Measurements from ENCODE around the gene NSG1. TPM values are rescaled to one million over a fixed set of nuclear protein-coding genes. Genes with fewer than 3 reads are reported as not detected.

Gene NSG1
- total RNA-seq, 3 donors from 2014 or later (not counting 1 experiment from before 2014, with no cell fraction given), result 1.2 to 5.8 TPM; not detected in 1

- Histone ChIP-seq H3K27ac (ENCODE audit: low read length) (no peak overlapping the region), H3K9me3 (ENCODE audit: control insufficient read depth, insufficient read depth, low read length) (no peaks in the 10 kb centered on the region), H3K4me1 (ENCODE audit: control insufficient read depth, insufficient read depth, low read length) (peaks cover 3% of the 10 kb centered on the region), H3K36me3 (ENCODE audit: control insufficient read depth, insufficient read depth, low read length) (peaks cover 18% of the 10 kb centered on the region), H3K27me3 (ENCODE audit: control insufficient read depth, insufficient read depth, low read length) (no peaks in the 10 kb centered on the region), H3K4me3 (ENCODE audit: low read length) (no peak overlapping the region)
- 98% methylated on average over 18 of the region's 19 CpGs for WGBS (ENCODE audit: insufficient coverage)
- no peak overlapping the region for H3K27ac Mint-ChIP-seq
- no peaks in the 10 kb centered on the region for H3K9me3 Mint-ChIP-seq
- no peaks in the 10 kb centered on the region for H3K4me1 Mint-ChIP-seq
- no peak overlapping the region for H3K4me3 Mint-ChIP-seq
- TF ChIP-seq CTCF (IDR thresholded peaks at IDR 0.05), result no peak
- no peaks in the 10 kb centered on the region for H3K27me3 Mint-ChIP-seq (ENCODE audit: low read depth in 2 of 2)
- no peaks in the 10 kb centered on the region for H3K36me3 Mint-ChIP-seq
- intact Hi-C loops (cut with micrococcal nuclease), result no loop called here
- ATAC-seq, result no peak
- no peak for DNase-seq
Observed at GRCh38 chr4:4415107-4415805, 28.4 kb downstream of the NSG1 start.

GRCh38 chr4:4415806-4416805, 29.2 kb downstream of the NSG1 start:
- no peaks in the 10 kb centered on the region for H3K36me3 Mint-ChIP-seq
- TF ChIP-seq CTCF (IDR thresholded peaks at IDR 0.05), result no peak
- H3K9me3 Mint-ChIP-seq, result no peaks in the 10 kb centered on the region
- no peak overlapping the region for H3K4me3 Mint-ChIP-seq
- peaks cover 26% of the 10 kb centered on the region for H3K36me3 ChIP-seq (ENCODE audit: control insufficient read depth, insufficient read depth, low read length)
- H3K4me3 ChIP-seq (ENCODE audit: low read length), result no peak overlapping the region
- ATAC-seq, result no peak
- no peaks in the 10 kb centered on the region for H3K27me3 Mint-ChIP-seq (ENCODE audit: low read depth in 2 of 2)
- H3K27ac Mint-ChIP-seq, result no peak overlapping the region
- H3K4me1 Mint-ChIP-seq, result no peaks in the 10 kb centered on the region
- intact Hi-C loops (cut with micrococcal nuclease), result no loop called here
- no peaks in the 10 kb centered on the region for H3K27me3 ChIP-seq (ENCODE audit: control insufficient read depth, insufficient read depth, low read length)
- no peak for DNase-seq
- WGBS (ENCODE audit: insufficient coverage), result 98% methylated on average over 27 of the region's 27 CpGs
- H3K9me3 ChIP-seq (ENCODE audit: control insufficient read depth, insufficient read depth, low read length), result no peaks in the 10 kb centered on the region
- H3K27ac ChIP-seq (ENCODE audit: low read length), result no peak overlapping the region
- H3K4me1 ChIP-seq (ENCODE audit: control insufficient read depth, insufficient read depth, low read length), result peaks cover 3% of the 10 kb centered on the region

- H3K36me3 ChIP-seq (ENCODE audit: control insufficient read depth, insufficient read depth, low read length), result peaks cover 31% of the 10 kb centered on the region
- peaks cover 3% of the 10 kb centered on the region for H3K4me1 ChIP-seq (ENCODE audit: control insufficient read depth, insufficient read depth, low read length)
- peaks cover 7% of the 10 kb centered on the region for H3K36me3 Mint-ChIP-seq
- no peaks in the 10 kb centered on the region for H3K27me3 Mint-ChIP-seq (ENCODE audit: low read depth in 2 of 2)
- H3K4me3 ChIP-seq (ENCODE audit: low read length), result no peak overlapping the region
- 97% methylated on average over 11 of the region's 11 CpGs for WGBS (ENCODE audit: insufficient coverage)
- no peaks in the 10 kb centered on the region for H3K27me3 ChIP-seq (ENCODE audit: control insufficient read depth, insufficient read depth, low read length)
- DNase-seq (no peak), ATAC-seq (no peak)
- no peaks in the 10 kb centered on the region for H3K9me3 ChIP-seq (ENCODE audit: control insufficient read depth, insufficient read depth, low read length)
- intact Hi-C loops (cut with micrococcal nuclease), result no loop called here
- no peaks in the 10 kb centered on the region for H3K9me3 Mint-ChIP-seq
- H3K4me3 Mint-ChIP-seq, result no peak overlapping the region
- H3K27ac Mint-ChIP-seq, result no peak overlapping the region
- no peak overlapping the region for H3K27ac ChIP-seq (ENCODE audit: low read length)
- TF ChIP-seq CTCF (IDR thresholded peaks at IDR 0.05), result no peak
- no peaks in the 10 kb centered on the region for H3K4me1 Mint-ChIP-seq
Observed at GRCh38 chr4:4416981-4417380, 30.1 kb downstream of the NSG1 start.
